DOHH2 (cell line): Measurements from ENCODE around the gene OR14J1.

Source experiments
- H3F3A ChIP-seq: fragments of 200-600 bp; sonication (generic), shearing (Covaris generic); 2 replicates; pipeline ENCODE4 v1.6.0; 2016; ENCODE audit warnings: antibody characterized with exemption, mild to moderate bottlenecking; ENCODE audit not compliant: control insufficient read depth, insufficient read depth
- H3K27ac ChIP-seq: fragments of 200-600 bp; sonication (generic); 2 replicates; pipeline ENCODE4 v1.5.1; 2014; ENCODE audit warnings: low read depth, mild to moderate bottlenecking, low read length, moderate library complexity
- H3K27me3 ChIP-seq: fragments of 200-600 bp; sonication (generic); 2 replicates; pipeline ENCODE4 v1.6.1; 2014; ENCODE audit warnings: mild to moderate bottlenecking, low read length, mixed read lengths; ENCODE audit not compliant: control insufficient read depth
- H3K36me3 ChIP-seq: fragments of 200-600 bp; sonication (generic); 2 replicates; pipeline ENCODE4 v1.6.1; 2014; ENCODE audit warnings: mild to moderate bottlenecking, low read length, moderate library complexity, mixed read lengths; ENCODE audit not compliant: control insufficient read depth
- H3K4me1 ChIP-seq: fragments of 200-600 bp; sonication (generic); 2 replicates; pipeline ENCODE4 v1.6.1; 2014; ENCODE audit warnings: mild to moderate bottlenecking, low read length, mixed read lengths; ENCODE audit not compliant: control insufficient read depth
- H3K4me2 ChIP-seq: fragments of 200-600 bp; sonication (generic); 2 replicates; pipeline ENCODE4 v1.6.0; 2014; ENCODE audit warnings: mild to moderate bottlenecking, low read length, moderate library complexity
- H3K4me3 ChIP-seq: fragments of 200-600 bp; sonication (generic); 2 replicates; pipeline ENCODE4 v1.5.1; 2014; ENCODE audit warnings: mild to moderate bottlenecking, low read length, mixed read lengths
- H3K79me2 ChIP-seq: fragments of 200-600 bp; sonication (generic); 2 replicates; pipeline ENCODE4 v1.6.1; 2014; ENCODE audit warnings: mild to moderate bottlenecking, low read length, mixed read lengths; ENCODE audit not compliant: control insufficient read depth
- H3K9me2 ChIP-seq: fragments of 200-600 bp; sonication (generic); replicated peaks from 2 replicates; pipeline ENCODE4 v1.6.1; 2014; ENCODE audit warnings: mild to moderate bottlenecking, low read length, mixed read lengths; ENCODE audit not compliant: control insufficient read depth
- H3K9me3 ChIP-seq: fragments of 200-600 bp; sonication (generic); 2 replicates; pipeline ENCODE4 v1.6.1; 2014; ENCODE audit warnings: antibody characterized with exemption, low read length, mixed read lengths; ENCODE audit not compliant: control insufficient read depth, insufficient read depth
- H4K20me1 ChIP-seq: fragments of 200-600 bp; sonication (generic); 2 replicates; pipeline ENCODE4 v1.6.0; 2014; ENCODE audit warnings: low read depth, mild to moderate bottlenecking, antibody characterized with exemption, low read length, moderate library complexity; ENCODE audit not compliant: control insufficient read depth, insufficient read depth
- CTCF ChIP-seq: fragments of 200-600 bp; sonication (generic); IDR thresholded peaks from one replicate; pipeline ENCODE4 v1.5.1; 2014; ENCODE audit warnings: antibody characterized with exemption, mild to moderate bottlenecking, low read depth, low read length; ENCODE audit not compliant: poor library complexity, severe bottlenecking
- EZH2phosphoT487 ChIP-seq: fragments of 200-600 bp; sonication (generic); IDR thresholded peaks from 2 replicates; pipeline ENCODE4 v1.6.1; 2017; ENCODE audit warnings: borderline replicate concordance, mild to moderate bottlenecking, antibody characterized with exemption, low read length, moderate library complexity, mixed read lengths

Gene OR14J1

GRCh38 chr6:29355603-29356002 lies 54.1 kb downstream of the OR14J1 start:
- no peak overlapping the region for H3K4me3 ChIP-seq
- H3K9me2 ChIP-seq = no peaks in the 10 kb centered on the region
- H3K27ac ChIP-seq = no peak overlapping the region
- H3K4me1 ChIP-seq = no peaks in the 10 kb centered on the region
- no peaks in the 10 kb centered on the region for H4K20me1 ChIP-seq
- H3K4me2 ChIP-seq = no peak overlapping the region
- H3K9me3 ChIP-seq = no peaks in the 10 kb centered on the region
- H3K36me3 ChIP-seq = no peaks in the 10 kb centered on the region
- H3F3A ChIP-seq = no peaks in the 10 kb centered on the region
- no peaks in the 10 kb centered on the region for H3K27me3 ChIP-seq
- H3K79me2 ChIP-seq = no peaks in the 10 kb centered on the region
- no peak for TF ChIP-seq CTCF
- no peak for TF ChIP-seq EZH2phosphoT487
